Central memory CD8-positive, alpha-beta T cell (primary cell): Measurements from ENCODE around the gene ASIC3.
A peak's percentile ranks its signal among the peaks of the same experiment; 100 is the strongest.

ENCODE experiments used
- ATAC-seq: fragments of 150-1000 bp; cut with Tn5 transposase; replicated peaks from 2 replicates; pipeline ENCODE4 v1.10.0; 2022; ENCODE audit warnings: mild to moderate bottlenecking, moderate FRiP score, moderate number of reproducible peaks; ENCODE audit not compliant: poor library complexity, severe bottlenecking; ENCODE audit errors: extremely low read depth
- DNase-seq, 2 donors: peaks; one replicate each; pipeline ENCODE4 v3.0.0; 2021; ENCODE audit warnings: low spot score in 2 of 2
- H3K27ac Mint-ChIP-seq: one replicate; pipeline ENCODE4 v1.8.0; 2022; ENCODE audit warnings: low read depth, mild to moderate bottlenecking, moderate library complexity, mixed read lengths
- H3K27me3 Mint-ChIP-seq: one replicate; pipeline ENCODE4 v1.8.0; 2022; ENCODE audit warnings: mixed read lengths
- H3K36me3 Mint-ChIP-seq: one replicate; pipeline ENCODE4 v1.8.0; 2022; ENCODE audit warnings: mild to moderate bottlenecking, moderate library complexity, mixed read lengths; ENCODE audit not compliant: insufficient read depth
- H3K4me1 Mint-ChIP-seq: one replicate; pipeline ENCODE4 v1.8.0; 2022; ENCODE audit warnings: mixed read lengths
- H3K4me3 Mint-ChIP-seq: one replicate; pipeline ENCODE4 v1.8.0; 2022; ENCODE audit warnings: mild to moderate bottlenecking, moderate library complexity, mixed read lengths
- H3K9me3 Mint-ChIP-seq: one replicate; pipeline ENCODE4 v1.8.0; 2022; ENCODE audit warnings: mixed read lengths

ASIC3 gene

DNA sequence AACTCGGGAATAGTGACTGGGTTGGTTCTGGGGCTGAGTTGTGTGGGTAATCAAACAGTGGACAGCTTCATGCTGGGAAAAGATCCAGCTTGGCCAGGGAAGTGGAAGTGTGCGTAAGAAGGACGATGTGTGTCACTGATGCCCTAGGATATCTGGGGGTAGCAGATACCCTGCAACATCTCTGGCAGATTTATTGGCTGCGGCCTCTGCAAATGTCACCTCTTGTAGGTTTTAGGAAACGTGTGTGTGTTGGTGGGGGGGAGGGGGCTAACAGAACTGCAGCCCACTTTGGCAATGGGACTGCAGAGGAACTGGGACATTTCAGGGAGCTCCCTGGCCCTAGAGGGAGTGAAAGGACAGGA, 37.0 kb downstream of the ASIC3 start:
- Mint-ChIP-seq H3K9me3 (no peaks in the 10 kb centered on the region), H3K4me1 (peaks cover 31% of the 10 kb centered on the region)
- no peak for ATAC-seq

DNA sequence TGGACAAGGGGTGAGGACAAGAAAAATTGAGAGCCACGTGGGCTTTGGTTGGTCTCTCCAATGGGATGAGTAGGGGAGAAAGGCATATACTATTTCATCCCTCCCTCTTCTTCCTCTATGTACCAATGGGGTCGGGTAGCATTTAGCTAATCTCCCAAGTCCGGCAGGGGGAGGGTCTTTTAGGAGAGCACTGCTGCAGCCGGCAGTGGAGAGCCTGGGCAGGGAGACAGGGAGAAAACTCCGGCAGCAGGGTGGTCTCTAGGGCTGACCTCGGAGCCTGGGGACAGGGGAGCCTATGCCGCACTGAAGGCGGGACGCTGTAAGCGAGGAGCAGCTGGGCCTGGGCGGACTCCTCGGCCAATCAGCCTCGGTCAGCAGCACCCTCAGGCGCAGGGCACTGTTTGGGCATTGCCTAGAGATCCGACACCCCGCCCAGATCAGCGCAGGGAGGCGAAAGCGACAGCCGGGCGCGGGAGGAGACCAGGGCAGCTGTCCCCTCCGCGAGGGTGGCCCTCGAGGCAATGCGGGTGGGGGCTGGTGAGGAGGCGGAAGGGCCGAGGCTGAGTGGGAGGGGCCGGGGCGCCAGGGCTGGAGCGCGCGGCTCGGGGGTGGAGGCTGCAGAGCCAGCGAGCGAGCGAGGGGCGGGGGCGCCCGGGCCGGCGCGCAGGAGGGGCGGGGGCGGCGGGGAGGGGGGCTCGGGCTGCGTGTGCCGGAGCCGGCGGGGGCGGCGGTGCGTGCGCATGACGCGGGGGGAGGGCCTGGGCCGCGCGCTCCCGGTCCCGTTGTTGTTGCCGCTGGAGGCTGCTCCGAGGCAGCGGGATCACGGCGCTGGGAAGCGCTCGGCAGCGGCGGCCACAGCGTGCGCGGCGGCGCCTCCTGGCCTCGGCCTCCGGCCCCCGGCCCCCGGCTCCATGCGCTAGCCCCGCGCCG, 37.6 kb downstream of the ASIC3 start, which contains the start of gene AGAP3:
Gene AGAP3 (plus strand): TSS at position 785 of the 930 bp plus-strand sequence. CDS start 267 bp downstream, outside the sequence.
- H3K4me3 Mint-ChIP-seq, result peak within 1 kb of the TSS; percentile 84
- peaks cover 31% of the 10 kb centered on the region for H3K4me1 Mint-ChIP-seq
- ATAC-seq, result no peak
- H3K36me3 Mint-ChIP-seq, result peaks cover 12% of the 10 kb centered on the region
- peaks cover 10% of the 10 kb centered on the region for H3K27me3 Mint-ChIP-seq
- H3K9me3 Mint-ChIP-seq, result no peaks in the 10 kb centered on the region
- H3K27ac Mint-ChIP-seq, result peak within 1 kb of the TSS; percentile 88
- no peak for DNase-seq

More for the DNA sequence above, 37.0 kb downstream of the ASIC3 start:
- peak overlapping the region; percentile 88 for H3K27ac Mint-ChIP-seq
- peaks cover 10% of the 10 kb centered on the region for H3K27me3 Mint-ChIP-seq
- DNase-seq, result no peak
- H3K4me3 Mint-ChIP-seq, result peak overlapping the region; percentile 84
- peaks cover 12% of the 10 kb centered on the region for H3K36me3 Mint-ChIP-seq

DNA sequence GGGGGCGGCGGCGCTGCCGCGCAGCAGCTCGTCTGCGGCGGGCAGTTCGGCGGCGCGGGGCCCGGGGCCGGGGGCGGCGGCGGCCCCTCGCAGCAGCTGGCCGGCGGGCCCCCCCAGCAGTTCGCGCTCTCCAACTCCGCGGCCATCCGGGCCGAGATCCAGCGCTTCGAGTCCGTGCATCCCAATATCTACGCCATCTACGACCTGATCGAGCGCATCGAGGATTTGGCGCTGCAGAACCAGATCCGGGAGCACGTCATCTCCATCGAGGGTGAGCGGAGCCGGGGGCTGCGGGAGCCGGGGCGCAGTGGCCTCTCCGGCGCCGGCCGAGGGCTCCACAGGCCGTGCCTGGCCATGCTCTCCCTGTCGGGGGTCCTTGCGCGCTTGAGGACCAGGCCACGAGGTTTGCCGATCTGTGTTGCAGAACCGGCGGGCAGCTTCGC, 38.5 kb downstream of the ASIC3 start:
- Mint-ChIP-seq H3K4me3 (peak overlapping the region; percentile 84), H3K9me3 (no peaks in the 10 kb centered on the region), H3K36me3 (peaks cover 10% of the 10 kb centered on the region), H3K27ac (peak overlapping the region; percentile 64), H3K4me1 (peaks cover 39% of the 10 kb centered on the region), H3K27me3 (peaks cover 10% of the 10 kb centered on the region)
- ATAC-seq (no peak), DNase-seq (no peak)

DNA sequence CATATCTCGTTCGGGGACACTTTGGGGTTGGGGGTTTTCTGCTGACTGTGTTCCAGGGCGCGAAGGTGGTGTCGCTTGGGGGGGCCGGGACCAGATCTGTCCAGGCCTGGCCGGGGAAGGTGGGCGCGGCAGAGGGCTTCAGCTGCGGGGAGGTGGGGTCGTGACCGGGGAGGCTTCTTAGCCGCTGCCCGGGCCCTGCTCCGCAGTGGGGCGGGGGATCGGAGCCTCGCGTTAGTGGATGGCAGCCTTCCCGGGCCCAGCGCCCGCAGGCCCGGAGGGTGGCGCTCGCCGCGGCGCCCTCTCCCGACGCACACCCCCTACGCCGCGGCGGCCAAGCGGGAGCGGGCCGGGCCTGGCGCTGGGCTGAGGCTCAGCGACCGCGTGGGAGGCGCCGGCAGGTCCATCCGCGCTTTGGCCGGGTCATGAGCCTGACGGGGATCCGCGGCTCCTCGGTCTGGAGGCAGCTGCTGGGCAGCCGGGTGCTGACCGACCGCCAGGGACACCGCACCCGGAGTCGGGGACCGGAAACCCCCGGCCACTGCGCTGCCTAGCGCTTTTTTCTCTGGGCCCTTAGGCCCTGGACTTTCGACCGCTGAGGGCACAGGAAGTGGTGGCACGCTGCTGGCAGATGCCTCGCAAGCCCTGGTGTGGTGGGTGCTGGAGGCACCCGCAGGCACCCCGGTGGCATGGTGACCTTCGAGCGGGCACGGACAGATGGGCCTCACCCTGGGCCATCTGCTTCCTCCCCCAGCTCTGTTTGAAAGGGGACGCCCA, 39.1 kb downstream of the ASIC3 start:
- DNase-seq, result no peak
- Mint-ChIP-seq H3K27ac (peak overlapping the region; percentile 64), H3K9me3 (no peaks in the 10 kb centered on the region), H3K4me3 (peak overlapping the region; percentile 84), H3K4me1 (peaks cover 37% of the 10 kb centered on the region), H3K27me3 (peaks cover 10% of the 10 kb centered on the region), H3K36me3 (peaks cover 10% of the 10 kb centered on the region)
- peak; percentile 19 for ATAC-seq

DNA sequence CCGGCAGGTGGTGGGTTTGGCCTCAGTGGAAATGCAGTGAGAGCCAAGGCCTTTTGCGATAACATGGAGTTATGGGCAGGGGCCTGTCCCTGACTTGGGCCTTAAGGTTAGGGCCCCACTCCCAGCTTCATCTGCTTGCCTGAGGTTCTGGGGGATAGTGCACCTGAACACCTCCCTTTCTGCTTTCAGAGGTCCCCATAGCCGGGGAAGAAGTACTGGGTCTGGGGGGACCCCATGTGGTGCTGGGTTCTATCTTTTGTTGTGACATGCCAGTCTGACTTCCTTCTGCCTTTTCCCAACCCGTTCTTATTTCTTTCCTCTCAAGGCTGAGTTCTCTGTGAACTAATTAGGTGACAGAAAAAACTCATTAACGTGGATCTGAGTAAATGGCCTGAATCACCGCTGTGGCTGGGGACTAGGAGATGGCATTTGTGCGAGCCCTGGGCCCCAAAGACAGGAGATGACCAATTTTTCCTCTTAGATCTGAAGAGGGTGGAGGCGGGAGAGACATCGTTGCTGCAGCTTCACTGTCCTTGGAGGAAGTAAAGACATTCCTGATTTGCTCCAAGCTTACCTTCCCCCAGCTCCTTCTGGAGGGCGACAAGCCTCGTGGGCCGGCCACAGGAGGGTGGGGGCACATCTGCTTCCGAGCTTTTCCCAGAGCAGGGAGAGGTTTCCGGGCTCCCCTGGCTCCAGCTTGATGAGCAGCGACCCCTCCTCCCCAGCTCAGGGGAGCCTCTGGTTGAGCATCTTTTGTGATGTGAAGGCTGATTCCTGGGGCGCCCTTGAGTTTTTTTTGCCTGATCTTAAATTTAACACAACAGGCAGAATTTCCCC, 39.9 kb downstream of the ASIC3 start:
- peaks cover 30% of the 10 kb centered on the region for H3K4me1 Mint-ChIP-seq
- DNase-seq (no peak), ATAC-seq (no peak)
- H3K27ac Mint-ChIP-seq, result no peak overlapping the region
- peaks cover 10% of the 10 kb centered on the region for H3K27me3 Mint-ChIP-seq
- no peaks in the 10 kb centered on the region for H3K9me3 Mint-ChIP-seq
- H3K4me3 Mint-ChIP-seq, result peak overlapping the region; percentile 84
- H3K36me3 Mint-ChIP-seq, result peaks cover 10% of the 10 kb centered on the region

DNA sequence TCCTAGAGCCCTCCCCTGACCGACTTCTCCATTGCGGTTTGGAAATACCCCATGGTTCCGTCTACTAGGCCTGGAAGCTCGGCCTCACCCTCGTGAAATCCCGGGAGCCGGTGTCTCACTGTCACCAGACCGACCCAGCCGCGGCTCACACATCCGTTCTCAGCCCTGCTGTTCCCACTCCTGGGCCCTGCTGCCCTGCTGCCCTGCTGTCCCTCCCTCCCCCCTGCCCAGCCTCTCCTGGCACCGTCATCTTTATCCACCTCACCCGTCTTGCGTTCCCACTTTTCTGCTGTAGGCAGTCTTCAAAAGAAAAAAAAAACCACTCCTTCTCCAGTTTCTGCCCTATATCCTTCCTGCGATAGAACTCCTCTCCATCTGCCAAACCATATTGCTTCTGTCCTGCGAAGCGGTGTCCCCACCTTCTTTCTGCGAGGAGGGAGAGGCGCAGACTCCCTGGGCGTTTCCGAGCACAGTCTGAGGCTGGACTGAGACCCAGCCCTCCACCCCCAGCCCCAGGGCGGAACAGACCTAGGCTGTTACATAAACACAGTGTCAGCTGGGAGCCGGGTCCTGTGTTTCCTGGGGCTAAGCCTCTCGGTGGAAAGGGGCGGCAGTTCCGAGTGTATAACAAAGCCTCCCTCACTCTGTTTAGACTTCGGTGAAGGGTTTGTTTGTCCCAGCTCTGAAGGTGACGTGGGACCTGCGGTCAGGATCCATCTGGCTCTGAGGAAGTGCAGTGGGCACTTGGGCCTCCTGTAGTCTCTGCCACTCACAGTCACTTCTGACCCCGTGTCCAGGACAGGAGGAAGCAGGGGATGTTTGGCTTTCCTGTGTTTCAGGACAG, 40.7 kb downstream of the ASIC3 start:
- DNase-seq (no peak), ATAC-seq (no peak)
- H3K4me1 Mint-ChIP-seq, result peaks cover 30% of the 10 kb centered on the region
- peaks cover 10% of the 10 kb centered on the region for H3K27me3 Mint-ChIP-seq
- no peak overlapping the region for H3K27ac Mint-ChIP-seq
- no peaks in the 10 kb centered on the region for H3K9me3 Mint-ChIP-seq
- peak overlapping the region; percentile 55 for H3K4me3 Mint-ChIP-seq
- H3K36me3 Mint-ChIP-seq, result peaks cover 10% of the 10 kb centered on the region

DNA sequence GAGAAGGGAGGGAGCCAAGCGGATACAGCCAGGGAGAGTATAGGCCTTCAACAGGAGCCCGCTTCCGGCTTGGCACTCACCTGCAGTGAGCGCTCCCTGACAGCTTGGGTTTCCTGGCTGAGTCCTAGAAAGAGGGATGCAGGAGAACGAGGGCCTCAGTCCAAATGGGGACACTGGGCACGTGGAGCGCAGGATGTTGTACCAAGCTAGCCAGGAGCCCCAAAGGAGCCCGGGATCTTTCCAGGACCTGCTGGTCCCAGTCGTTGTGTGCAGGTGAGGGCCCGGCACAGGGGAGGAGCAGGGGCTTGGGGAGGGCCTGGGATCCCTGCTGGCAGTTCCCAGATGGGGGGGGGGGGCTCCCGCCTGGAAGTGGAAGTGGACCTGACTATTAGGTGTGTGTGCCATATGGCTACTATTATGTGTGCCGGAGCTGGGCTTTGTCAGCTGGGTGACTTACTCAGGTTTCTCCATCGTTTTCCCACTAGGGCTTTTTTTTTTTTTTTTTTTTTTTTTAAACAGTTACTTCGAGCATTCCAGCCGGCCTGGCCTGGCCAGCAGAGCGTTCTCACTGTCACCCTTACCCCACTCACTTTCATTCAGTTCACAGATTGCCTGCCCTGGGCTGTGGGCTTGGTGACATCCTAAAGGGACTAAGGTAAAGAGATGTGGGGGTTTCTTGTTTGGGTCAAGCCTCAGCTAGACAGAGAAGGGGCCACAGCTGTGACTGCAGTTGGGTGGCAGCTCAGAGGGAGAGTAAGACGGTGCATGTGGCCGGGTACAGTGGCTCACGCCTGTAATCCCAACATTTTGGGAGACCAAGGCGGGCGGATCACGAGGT, 41.8 kb downstream of the ASIC3 start:
- peaks cover 6% of the 10 kb centered on the region for H3K27me3 Mint-ChIP-seq
- peaks cover 27% of the 10 kb centered on the region for H3K4me1 Mint-ChIP-seq
- no peak overlapping the region for H3K4me3 Mint-ChIP-seq
- no peak for DNase-seq
- no peaks in the 10 kb centered on the region for H3K9me3 Mint-ChIP-seq
- no peak overlapping the region for H3K27ac Mint-ChIP-seq
- H3K36me3 Mint-ChIP-seq, result peaks cover 8% of the 10 kb centered on the region
- no peak for ATAC-seq

DNA sequence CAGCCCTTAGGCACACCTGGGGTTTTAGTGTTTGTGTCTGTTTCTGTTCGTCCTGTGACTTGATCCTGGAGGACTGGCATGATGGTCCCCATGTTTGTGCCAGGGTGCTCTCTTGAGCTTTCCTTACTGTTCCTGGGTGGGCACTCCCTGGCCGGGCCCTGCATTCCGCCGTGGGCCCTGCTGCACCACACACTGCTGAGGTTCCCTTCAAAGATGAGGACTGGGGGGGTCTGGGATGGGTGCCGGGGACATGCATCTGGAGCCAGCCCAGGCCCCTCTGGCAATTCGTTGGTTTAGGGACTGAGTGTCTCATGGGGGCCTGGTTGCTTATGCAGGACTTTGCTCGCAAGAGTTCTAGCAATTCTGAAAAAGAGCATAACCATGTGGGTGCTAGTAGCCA, 42.7 kb downstream of the ASIC3 start:
- H3K36me3 Mint-ChIP-seq, result peaks cover 5% of the 10 kb centered on the region
- DNase-seq (no peak), ATAC-seq (no peak)
- no peak overlapping the region for H3K27ac Mint-ChIP-seq
- H3K27me3 Mint-ChIP-seq, result no peaks in the 10 kb centered on the region
- H3K4me3 Mint-ChIP-seq, result no peak overlapping the region
- H3K4me1 Mint-ChIP-seq, result peaks cover 18% of the 10 kb centered on the region
- no peaks in the 10 kb centered on the region for H3K9me3 Mint-ChIP-seq

DNA sequence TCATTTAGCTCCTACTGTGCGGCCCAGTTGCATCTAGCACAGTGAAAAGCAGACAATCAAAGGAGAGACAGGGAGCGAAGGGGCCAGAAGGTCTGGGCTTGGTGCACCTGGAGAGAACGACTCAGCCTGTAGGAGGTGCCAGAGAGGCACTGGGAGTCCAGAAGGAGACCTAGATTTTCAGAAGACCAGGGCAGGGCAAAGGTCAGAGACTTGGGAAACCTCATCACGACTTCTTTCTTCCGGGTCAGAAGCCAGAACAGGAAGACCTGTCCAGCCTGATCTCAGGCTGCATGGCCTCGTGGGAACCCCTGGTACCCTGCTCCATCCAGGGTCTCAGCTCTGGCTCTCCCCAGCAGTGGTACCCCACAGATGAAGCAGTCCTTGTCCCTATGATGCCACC, 43.1 kb downstream of the ASIC3 start:
- Mint-ChIP-seq H3K27me3 (no peaks in the 10 kb centered on the region), H3K9me3 (no peaks in the 10 kb centered on the region), H3K4me3 (no peak overlapping the region), H3K36me3 (peaks cover 5% of the 10 kb centered on the region), H3K27ac (no peak overlapping the region), H3K4me1 (peaks cover 17% of the 10 kb centered on the region)
- DNase-seq, result no peak
- ATAC-seq, result no peak

DNA sequence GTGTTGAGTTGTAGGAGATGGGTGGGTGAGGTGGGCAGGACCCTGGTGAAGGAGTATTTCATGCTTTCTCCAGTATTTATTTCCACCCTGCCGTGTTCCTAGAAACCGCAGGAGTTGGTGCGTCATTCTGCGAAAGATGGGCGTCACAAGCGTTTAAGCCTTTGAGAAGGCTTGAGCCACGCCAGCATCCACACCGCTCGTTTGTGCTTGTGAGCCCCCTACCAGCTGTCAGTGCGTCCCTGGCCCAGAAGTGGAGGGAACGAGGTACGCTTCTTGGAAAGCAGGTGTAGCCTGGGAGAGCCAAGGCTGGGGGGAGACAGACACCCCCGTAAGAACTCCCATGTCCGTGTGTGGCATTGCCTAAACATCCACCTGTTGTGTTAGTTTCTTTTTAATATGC, 43.7 kb downstream of the ASIC3 start:
- peaks cover 17% of the 10 kb centered on the region for H3K4me1 Mint-ChIP-seq
- H3K9me3 Mint-ChIP-seq, result no peaks in the 10 kb centered on the region
- H3K4me3 Mint-ChIP-seq, result no peak overlapping the region
- H3K27ac Mint-ChIP-seq, result no peak overlapping the region
- no peaks in the 10 kb centered on the region for H3K27me3 Mint-ChIP-seq
- peaks cover 4% of the 10 kb centered on the region for H3K36me3 Mint-ChIP-seq
- no peak for DNase-seq
- no peak for ATAC-seq

DNA sequence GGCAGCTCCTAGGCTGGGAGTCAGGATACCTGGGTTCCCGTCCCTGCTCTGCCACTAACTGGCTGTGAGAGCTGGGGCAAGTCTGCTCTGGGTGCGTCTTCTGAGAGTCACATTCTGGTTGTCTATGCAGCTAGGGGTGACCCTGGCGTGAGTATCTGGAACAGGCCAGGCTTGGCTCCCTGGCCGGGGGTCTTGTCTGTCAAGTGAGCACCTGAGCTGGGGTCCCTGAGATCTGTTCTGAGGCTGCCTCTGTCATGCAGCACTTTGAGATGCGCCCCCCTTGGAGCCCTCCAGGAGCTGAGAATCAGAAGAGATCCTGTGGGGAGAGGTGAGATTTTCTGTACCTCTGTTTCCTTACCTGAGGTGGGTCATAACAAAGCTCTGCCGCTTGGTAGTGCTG, 45.4 kb downstream of the ASIC3 start:
- no peak for DNase-seq
- Mint-ChIP-seq H3K4me3 (no peak overlapping the region), H3K9me3 (no peaks in the 10 kb centered on the region), H3K27me3 (no peaks in the 10 kb centered on the region), H3K4me1 (peaks cover 17% of the 10 kb centered on the region), H3K27ac (no peak overlapping the region), H3K36me3 (peaks cover 2% of the 10 kb centered on the region)
- ATAC-seq, result no peak
